Urinary bladder (tissue), 4 donors: ENCODE measurements around the gene MAP6. TPM values are rescaled to one million over a fixed set of nuclear protein-coding genes. Genes with fewer than 3 reads are reported as not detected.

ENCODE experiments used
- DNase-seq: peaks from one replicate; pipeline ENCODE4 v3.0.0-alpha.2; 2015; ENCODE audit errors: extremely low spot score
- H3K27ac ChIP-seq: one replicate; pipeline ENCODE4 v1.5.1; 2013; ENCODE audit warnings: low read depth, mild to moderate bottlenecking, moderate library complexity
- H3K36me3 ChIP-seq: one replicate; pipeline ENCODE4 v1.6.1; 2013; ENCODE audit warnings: mild to moderate bottlenecking, moderate library complexity; ENCODE audit not compliant: insufficient read depth
- H3K4me1 ChIP-seq: one replicate; pipeline ENCODE4 v1.6.1; 2013; ENCODE audit warnings: mild to moderate bottlenecking, moderate library complexity; ENCODE audit not compliant: insufficient read depth
- H3K4me3 ChIP-seq: one replicate; pipeline ENCODE4 v1.5.1; 2013; ENCODE audit warnings: low read depth, low read length
- WGBS: extraction: QIAGEN DNeasy Blood & Tissue Kit; methylation state at CpG from one replicate; pipeline ENCODE4 v1.1.7; 2013; 5-methylcytosine and 5-hydroxymethylcytosine counted together
- polyA plus RNA-seq: library from polyadenylated mRNA; stranded (reverse); fragments of 200-250 nt; gene quantifications from one replicate; pipeline ENCODE4 v1.2.3, GENCODE V29; 2013
- small RNA-seq: library from RNA; depleted of rRNA; stranded (forward); fragments of <200 nt; gene quantifications from one replicate; pipeline ENCODE3, GENCODE V24; 2014
- total RNA-seq: library from RNA; depleted of rRNA; stranded (reverse); fragments of >200 nt; gene quantifications from one replicate; pipeline ENCODE4 v1.2.3, GENCODE V29; 2014
- donor health status: healthy with polysubstance abuse.
- donor health status: healthy.

The MAP6 gene
- total and polyA plus RNA-seq, 2 donors = 5.6 to 8.0 TPM

- DNase-seq = no peak
- 95% methylated on average over 1 of the region's 1 CpG for WGBS
- Histone ChIP-seq H3K4me3 (no peak overlapping the region), H3K27ac (no peak overlapping the region), H3K4me1 (no peaks in the 10 kb centered on the region), H3K36me3 (no peaks in the 10 kb centered on the region)
Observed at GRCh38 chr11:75547177-75547576, 121.7 kb downstream of the MAP6 start.

GRCh38 chr11:75543806-75544205, 125.0 kb downstream of the MAP6 start:
- DNase-seq = no peak
- Histone ChIP-seq H3K4me3 (no peak overlapping the region), H3K27ac (no peak overlapping the region), H3K36me3 (no peaks in the 10 kb centered on the region), H3K4me1 (no peaks in the 10 kb centered on the region)
- 90% methylated on average over 6 of the region's 6 CpGs for WGBS

GRCh38 chr11:75542088-75542438, 126.8 kb downstream of the MAP6 start:
- WGBS = 91% methylated on average over 1 of the region's 1 CpG

GRCh38 chr11:75541193-75542087, 127.4 kb downstream of the MAP6 start:
- DNase-seq = no peak
- Histone ChIP-seq H3K4me3 (no peak overlapping the region), H3K27ac (no peak overlapping the region), H3K36me3 (no peaks in the 10 kb centered on the region), H3K4me1 (no peaks in the 10 kb centered on the region)
- WGBS = 92% methylated on average over 4 of the region's 4 CpGs

More at GRCh38 chr11:75542088-75542438, 126.8 kb downstream of the MAP6 start:
- no peaks in the 10 kb centered on the region for H3K4me1 ChIP-seq
- H3K36me3 ChIP-seq = no peaks in the 10 kb centered on the region
- no peak for DNase-seq
- no peak overlapping the region for H3K4me3 ChIP-seq
- H3K27ac ChIP-seq = no peak overlapping the region

GRCh38 chr11:75539459-75540334, 129.1 kb downstream of the MAP6 start:
- 56% methylated on average over 9 of the region's 9 CpGs for WGBS
- no peaks in the 10 kb centered on the region for H3K4me1 ChIP-seq
- DNase-seq = no peak
- no peaks in the 10 kb centered on the region for H3K36me3 ChIP-seq
- no peak overlapping the region for H3K4me3 ChIP-seq
- H3K27ac ChIP-seq = no peak overlapping the region

- 84% methylated on average over 11 of the region's 11 CpGs for WGBS
- H3K27ac ChIP-seq = no peak overlapping the region
- no peak for DNase-seq
- H3K4me3 ChIP-seq = no peak overlapping the region
- H3K36me3 ChIP-seq = no peaks in the 10 kb centered on the region
- no peaks in the 10 kb centered on the region for H3K4me1 ChIP-seq
Observed at GRCh38 chr11:75538150-75538942, 130.5 kb downstream of the MAP6 start.

GRCh38 chr11:75537740-75538139, 131.1 kb downstream of the MAP6 start:
- no peaks in the 10 kb centered on the region for H3K36me3 ChIP-seq
- H3K4me3 ChIP-seq = no peak overlapping the region
- no peak for DNase-seq
- no peaks in the 10 kb centered on the region for H3K4me1 ChIP-seq
- H3K27ac ChIP-seq = no peak overlapping the region
- WGBS = 87% methylated on average over 5 of the region's 5 CpGs

Small RNA genes lying within 50 kb of the gene (small RNA-seq; reads per million reads assigned to genes)
- gene AP001922.4 = not detected

Other genes with a start within 250 kb of the MAP6 start
- 1.7 TPM for gene KLHL35, start 235.8 kb downstream of the MAP6 start, total RNA-seq
- gene KLHL35, start 235.8 kb downstream of the MAP6 start, polyA plus RNA-seq = 0.39 TPM
- gene GDPD5, start 143.1 kb downstream of the MAP6 start, total RNA-seq = 8.7 TPM
- 17.9 TPM for gene GDPD5, start 143.1 kb downstream of the MAP6 start, polyA plus RNA-seq
- 489 TPM for gene SERPINH1, start 106.8 kb downstream of the MAP6 start, total RNA-seq
- 217 TPM for gene SERPINH1, start 106.8 kb downstream of the MAP6 start, polyA plus RNA-seq
- gene MOGAT2, start 48.8 kb upstream of the MAP6 start, total RNA-seq = 2.2 TPM
- 1.2 TPM for gene MOGAT2, start 48.8 kb upstream of the MAP6 start, polyA plus RNA-seq
- gene DGAT2, start 99.7 kb upstream of the MAP6 start, total RNA-seq = 9.5 TPM
- gene DGAT2, start 99.7 kb upstream of the MAP6 start, polyA plus RNA-seq = 19.4 TPM
- gene UVRAG, start 146.2 kb upstream of the MAP6 start, total RNA-seq = 36.6 TPM
- gene UVRAG, start 146.2 kb upstream of the MAP6 start, polyA plus RNA-seq = 16.4 TPM